ACHN (cell line): ENCODE data around the gene WDR90.
A peak's percentile ranks its signal among the peaks of the same experiment; 100 is the strongest.

Source experiments
- DNase-seq: peaks from one replicate; pipeline ENCODE4 v3.0.0-alpha.2; 2015
- in situ Hi-C: cut with HindIII; loops from 2 replicates; pipeline ENCODE4 v1.10.0; 2017; ENCODE audit warnings: low sequenced_read_pairs, low pct_ligation_motif_present, low pct_unique_long_range_greater_than_20kb

WDR90 gene

GRCh38 chr16:694187-694862, 45.2 kb downstream of the WDR90 start:
- DNase-seq, result no peak
- in situ Hi-C loops, result no loop called here

- in situ Hi-C loops, result no loop called here
- DNase-seq, result no peak
Observed at GRCh38 chr16:694863-695354, 45.7 kb downstream of the WDR90 start.

- in situ Hi-C loops, result no loop called here
- peak; percentile 86 for DNase-seq
Observed at GRCh38 chr16:695355-696089, 46.4 kb downstream of the WDR90 start.

- in situ Hi-C loops, result no loop called here
- DNase-seq, result no peak
Observed at GRCh38 chr16:698911-699671, 49.9 kb downstream of the WDR90 start.

GRCh38 chr16:700684-701584, 51.8 kb downstream of the WDR90 start:
- DNase-seq, result peak; percentile 52
- in situ Hi-C loops, result no loop called here

- no peak for DNase-seq
- in situ Hi-C loops, result no loop called here
Observed at GRCh38 chr16:702341-702740, 53.2 kb downstream of the WDR90 start.

GRCh38 chr16:703406-703805, 54.2 kb downstream of the WDR90 start:
- in situ Hi-C loops, result no loop called here
- no peak for DNase-seq

GRCh38 chr16:704047-704446, 54.9 kb downstream of the WDR90 start:
- in situ Hi-C loops, result no loop called here

GRCh38 chr16:704552-705380, 55.6 kb downstream of the WDR90 start:
- in situ Hi-C loops, result no loop called here
- no peak for DNase-seq

More at GRCh38 chr16:704047-704446, 54.9 kb downstream of the WDR90 start:
- DNase-seq, result no peak

GRCh38 chr16:705431-706188, 56.4 kb downstream of the WDR90 start, which contains the start of gene FBXL16:
Gene FBXL16 (minus strand): TSS chr16:705801. CDS start chr16:697405, 8,396 bp downstream.
- DNase-seq, result no peak
- in situ Hi-C loops, result no loop called here

GRCh38 chr16:706189-707061, 57.3 kb downstream of the WDR90 start:
- in situ Hi-C loops, result no loop called here

GRCh38 chr16:707062-707538, 57.9 kb downstream of the WDR90 start:
- in situ Hi-C loops, result no loop called here
- DNase-seq, result no peak

More at GRCh38 chr16:706189-707061, 57.3 kb downstream of the WDR90 start:
- DNase-seq, result no peak

- DNase-seq, result no peak
- in situ Hi-C loops, result no loop called here
Observed at GRCh38 chr16:708019-708418, 58.9 kb downstream of the WDR90 start.

GRCh38 chr16:708959-709358, 59.8 kb downstream of the WDR90 start:
- in situ Hi-C loops, result no loop called here
- no peak for DNase-seq

- DNase-seq, result peak; percentile 72
- in situ Hi-C loops, result no loop called here
Observed at GRCh38 chr16:709566-710499, 60.7 kb downstream of the WDR90 start.
